ENCODE data around the gene PHTF2.

DNA sequence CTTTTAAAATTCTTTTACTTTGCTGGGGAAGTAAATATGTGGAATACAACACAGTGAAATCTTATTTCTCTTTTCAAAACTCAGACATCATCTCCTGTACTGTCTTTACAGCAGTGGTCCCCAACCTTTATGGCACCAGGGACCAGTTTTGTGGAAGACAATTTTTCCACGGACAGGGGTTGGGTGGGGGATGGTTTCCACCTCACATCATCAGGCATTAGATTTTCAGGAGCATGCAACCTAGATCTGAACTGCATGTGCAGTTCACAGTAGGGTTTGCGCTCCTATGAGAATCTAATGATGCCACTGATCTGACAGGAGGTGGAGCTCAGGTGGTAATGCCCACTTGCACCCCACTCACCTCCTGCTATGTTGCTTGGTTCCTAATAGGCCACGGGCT lies 12.6 kb upstream of the PHTF2 start:
- TF ChIP-seq CTCF (IDR thresholded peaks at IDR 0.05; ENCODE audit: insufficient read depth, low read depth, low read length) (no peak), EZH2 (IDR thresholded peaks at IDR 0.05; ENCODE audit: insufficient read depth, low read length) (no peak)

Measured in astrocyte (in vitro differentiated cells and primary cell).